H1 (cell line): ENCODE data around the gene HIGD2B. TPM values are rescaled to one million over a fixed set of nuclear protein-coding genes. Genes with fewer than 3 reads are reported as not detected.
"Not testable (repeated sequence)": the region's sequence is repeated elsewhere in the genome, so short reads cannot be mapped to it uniquely, and the experiment has no call there.

Experiments
- CTCF ChIA-PET: fragments of 300-600 bp; sonication (Branson Sonifier 250); formaldehyde crosslinking; loops from one replicate; lab custom pipeline; 2021; ENCODE audit not compliant: partially characterized antibody; lab: Charles Lee
- POLR2A ChIA-PET: fragments of 300-600 bp; sonication (Branson Sonifier 250); formaldehyde crosslinking; loops from one replicate; lab custom pipeline; 2021; ENCODE audit warnings: inconsistent platforms; ENCODE audit not compliant: partially characterized antibody; lab: Charles Lee
- DNase-seq, 2 experiments: peaks; one replicate each; pipeline versions ENCODE4 v3.0.0 to v3.0.0-alpha.2; 2010 to 2022; ENCODE audit warnings: low spot score in 2 of 2, low read depth in 1 of 2, mixed read lengths in 1 of 2
- FAIRE-seq: peaks from 2 replicates; lab custom pipeline; 2011; peaks lifted over from hg19 to GRCh38; lab: Jason Lieb, UNC
- H2AFZ ChIP-seq: 2 replicates; pipeline ENCODE4 v1.8.1; 2012; ENCODE audit warnings: low read length, inconsistent platforms
- H2AK5ac ChIP-seq: 2 replicates; pipeline ENCODE4 v1.6.1; 2013; ENCODE audit warnings: low read depth, low read length
- H2BK120ac ChIP-seq: replicated peaks from 2 replicates; pipeline ENCODE3; 2013; ENCODE audit warnings: low read depth, low read length, inconsistent platforms
- H2BK12ac ChIP-seq: 2 replicates; pipeline ENCODE4 v1.6.1; 2013; ENCODE audit warnings: low read depth, low read length
- H2BK15ac ChIP-seq: 2 replicates; pipeline ENCODE4 v1.6.1; 2013; ENCODE audit warnings: low read length
- H2BK20ac ChIP-seq: 2 replicates; pipeline ENCODE4 v1.6.1; 2013; ENCODE audit warnings: low read length
- H2BK5ac ChIP-seq: 2 replicates; pipeline ENCODE4 v1.6.1; 2013; ENCODE audit warnings: low read depth, low read length
- H3K14ac ChIP-seq: 2 replicates; pipeline ENCODE4 v1.6.1; 2013; ENCODE audit warnings: inconsistent platforms; ENCODE audit not compliant: insufficient read length
- H3K18ac ChIP-seq: 2 replicates; pipeline ENCODE4 v1.6.1; 2013; ENCODE audit warnings: low read length; ENCODE audit errors: extremely low read depth
- H3K23ac ChIP-seq: 2 replicates; pipeline ENCODE4 v1.6.1; 2013; ENCODE audit warnings: inconsistent platforms; ENCODE audit not compliant: insufficient read length
- H3K23me2 ChIP-seq: 2 replicates; pipeline ENCODE4 v1.6.1; 2013; ENCODE audit warnings: low read depth, low read length
- H3K27ac ChIP-seq: 2 replicates; pipeline ENCODE4 v1.6.1; 2011; ENCODE audit warnings: low read depth, low read length, inconsistent platforms
- H3K27me3 ChIP-seq, 4 experiments: replicated peaks in 1 of 4; 1 replicate in 1 of 4; 2 replicates in 3 of 4; pipeline versions ENCODE4 v1.6.1 to v1.8.1; 2011 to 2013; ENCODE audit warnings: low read length in 3 of 4, mild to moderate bottlenecking in 3 of 4, inconsistent platforms in 2 of 4, mixed read lengths in 2 of 4, moderate library complexity in 1 of 4; ENCODE audit not compliant: control insufficient read depth in 3 of 4, insufficient read depth in 3 of 4; ENCODE audit errors: extremely low read depth in 1 of 4
- H3K36me3 ChIP-seq, 4 experiments: 2 replicates each; pipeline versions ENCODE4 v1.6.1 to v1.8.1; 2011 to 2013; ENCODE audit warnings: mild to moderate bottlenecking in 4 of 4, low read length in 3 of 4, moderate library complexity in 2 of 4, control low read depth in 1 of 4, inconsistent platforms in 1 of 4; ENCODE audit not compliant: insufficient read depth in 4 of 4, control insufficient read depth in 2 of 4
- H3K4ac ChIP-seq: replicated peaks from 2 replicates; pipeline ENCODE3; 2013; ENCODE audit warnings: low read length, low read depth, mixed read lengths, inconsistent platforms; ENCODE audit not compliant: insufficient read length
- H3K4me1 ChIP-seq, 4 experiments: replicated peaks in 1 of 4; 1 replicate in 1 of 4; 2 replicates in 3 of 4; pipeline versions ENCODE4 v1.6.1 to v1.8.1; 2011 to 2013; ENCODE audit warnings: low read length in 3 of 4, inconsistent platforms in 2 of 4, mixed read lengths in 1 of 4; ENCODE audit not compliant: insufficient read depth in 4 of 4, control insufficient read depth in 3 of 4
- H3K4me2 ChIP-seq, 2 experiments: 2 replicates each; pipeline versions ENCODE4 v1.6.1 to v1.8.1; 2011 to 2013; ENCODE audit warnings: low read depth in 2 of 2, low read length in 2 of 2, control low read depth in 1 of 2, inconsistent platforms in 1 of 2, mild to moderate bottlenecking in 1 of 2; ENCODE audit not compliant: insufficient read depth in 1 of 2
- H3K4me3 ChIP-seq, 4 experiments: fragments of 200-600, 300-600 bp in 1 of 4; sonication (generic), shearing (Covaris generic), sonication (Bioruptor Twin) in 1 of 4; 2 replicates each; pipeline versions ENCODE4 v1.5.1 to v1.8.1; 2011 to 2016; ENCODE audit warnings: low read length in 4 of 4, low read depth in 3 of 4, control low read depth in 2 of 4, inconsistent platforms in 2 of 4, mild to moderate bottlenecking in 2 of 4, mixed read lengths in 1 of 4, moderate library complexity in 1 of 4; ENCODE audit not compliant: insufficient read depth in 2 of 4; ENCODE audit errors: extremely low read depth in 1 of 4
- H3K56ac ChIP-seq: replicated peaks from 2 replicates; pipeline ENCODE3; 2013; ENCODE audit warnings: low read depth, mild to moderate bottlenecking, mixed read lengths, low read length, inconsistent platforms; ENCODE audit not compliant: insufficient read length
- H3K79me1 ChIP-seq: 2 replicates; pipeline ENCODE4 v1.6.1; 2013; ENCODE audit warnings: low read depth, low read length, control low read depth
- H3K79me2 ChIP-seq, 2 experiments: 2 replicates each; pipeline versions ENCODE4 v1.6.1 to v1.8.1; 2012 to 2013; ENCODE audit warnings: low read length in 2 of 2, mild to moderate bottlenecking in 2 of 2, inconsistent platforms in 1 of 2; ENCODE audit not compliant: insufficient read depth in 2 of 2, control insufficient read depth in 1 of 2
- H3K9ac ChIP-seq, 4 experiments: replicated peaks in 1 of 4; 1 replicate in 1 of 4; 2 replicates in 3 of 4; pipeline versions ENCODE4 v1.6.1 to v1.8.1; 2011 to 2013; ENCODE audit warnings: low read depth in 3 of 4, low read length in 3 of 4, control low read depth in 2 of 4, mild to moderate bottlenecking in 2 of 4, moderate library complexity in 2 of 4, inconsistent platforms in 1 of 4; ENCODE audit errors: extremely low read depth in 1 of 4
- H3K9me3 ChIP-seq, 2 experiments: 2 replicates each; pipeline versions ENCODE4 v1.6.1 to v1.8.1; 2012 to 2013; ENCODE audit warnings: mild to moderate bottlenecking in 2 of 2, moderate library complexity in 2 of 2, control low read depth in 1 of 2, inconsistent platforms in 1 of 2, low read depth in 1 of 2, low read length in 1 of 2, mixed read lengths in 1 of 2; ENCODE audit not compliant: insufficient read depth in 2 of 2
- H4K20me1 ChIP-seq, 2 experiments: replicated peaks in 1 of 2; 2 replicates each; pipeline versions ENCODE3 to v1.8.1; 2011 to 2013; ENCODE audit warnings: inconsistent platforms in 2 of 2, low read length in 2 of 2, mild to moderate bottlenecking in 1 of 2; ENCODE audit not compliant: insufficient read depth in 2 of 2, control insufficient read depth in 1 of 2
- H4K5ac ChIP-seq: 2 replicates; pipeline ENCODE4 v1.6.1; 2013; ENCODE audit warnings: low read length, low read depth, mixed read lengths, inconsistent platforms; ENCODE audit not compliant: insufficient read length
- H4K8ac ChIP-seq: 2 replicates; pipeline ENCODE4 v1.8.0; 2013; ENCODE audit warnings: mild to moderate bottlenecking, moderate library complexity, low read length, inconsistent platforms; ENCODE audit not compliant: insufficient read depth; ENCODE audit errors: extremely low read depth
- H4K91ac ChIP-seq: replicated peaks from 2 replicates; pipeline ENCODE3; 2013; ENCODE audit warnings: low read length, mixed read lengths, inconsistent platforms; ENCODE audit not compliant: insufficient read length
- WGBS, 2 experiments: shearing (Covaris generic) in 1 of 2; methylation state at CpG; one replicate each; pipeline versions ENCODE4 v1.1.6 to v1.1.7; 2013 to 2015; ENCODE audit warnings: low lambda C conversion rate in 2 of 2, mixed read lengths in 2 of 2, inconsistent platforms in 1 of 2, low coverage in 1 of 2, missing lambda C conversion rate in 1 of 2; ENCODE audit not compliant: insufficient replicate concordance in 2 of 2, insufficient coverage in 1 of 2, insufficient read length in 1 of 2; ENCODE audit errors: extremely low coverage in 1 of 2, missing lambda C conversion rate in 1 of 2; 5-methylcytosine and 5-hydroxymethylcytosine counted together
- polyA plus RNA-seq, 7 experiments: library from polyadenylated mRNA; depleted of rRNA in 3 of 7; stranded (reverse) in 5 of 7; unstranded in 2 of 7; fragments of >200 nt in 5 of 7; fragments of 200-250 nt in 2 of 7; gene quantifications; 1 replicate in 5 of 7; 2 replicates in 1 of 7; 4 replicates in 1 of 7; pipeline versions ENCODE4 v1.2.1 to v1.2.3, GENCODE V29; 2011 to 2013; ENCODE audit warnings: missing spikeins in 2 of 7, mixed read lengths in 2 of 7
- small RNA-seq: library from polyadenylated mRNA; stranded (forward); fragments of <200 nt; extraction: miRNeasy Mini kit (QIAGEN cat#:217004); gene quantifications from one replicate; pipeline ENCODE3, GENCODE V24; 2013; ENCODE audit not compliant: insufficient read depth
- total RNA-seq: library from RNA; stranded (reverse); fragmentation: NEBNext Ultra II Directional; extraction: Animal tissue kit (Norgen Biotek cat#: 25700); gene quantifications from 2 replicates; pipeline ENCODE4 v1.2.1, GENCODE V29; 2021

HIGD2B gene
- total and polyA plus RNA-seq, 2 of the 8 experiments (the other 6 are each of a cell fraction or from before 2014, with no cell fraction given), result not detected

GRCh38 chr15:72626153-72626552 is 59.8 kb downstream of the HIGD2B start:
- H2BK120ac ChIP-seq, H3K36me3 ChIP-seq, H4K20me1 ChIP-seq, H3K27me3 ChIP-seq, H3K4me1 ChIP-seq, H3K79me1 ChIP-seq, H2BK5ac ChIP-seq, H2BK20ac ChIP-seq, H2BK12ac ChIP-seq, H3K18ac ChIP-seq, H3K4ac ChIP-seq, H3K9me3 ChIP-seq, H2AFZ ChIP-seq, H3K14ac ChIP-seq, H3K4me2 ChIP-seq, H3K79me2 ChIP-seq, H3K56ac ChIP-seq, FAIRE-seq, H4K8ac ChIP-seq, POLR2A ChIA-PET, H3K4me3 ChIP-seq, H3K23me2 ChIP-seq, H2BK15ac ChIP-seq, H3K9ac ChIP-seq, H3K23ac ChIP-seq, H4K91ac ChIP-seq, H2AK5ac ChIP-seq, H4K5ac ChIP-seq, DNase-seq, H3K27ac ChIP-seq: not testable (repeated sequence)
- CTCF ChIA-PET, result interaction anchor here (0.6 to 1.0 kb wide), 3 partner anchors 9 to 244 kb away, joined by 3 read pairs; no protein-coding TSS in a partner anchor
- WGBS, 2 experiments, result 89% methylated on average over 3 of the region's 3 CpGs; no CpG with 5 or more reads in 1 of the 2 experiments

Small RNA genes lying within 50 kb of the gene (small RNA-seq; reads per million reads assigned to genes)
- gene RN7SL853P, result not detected

Other genes starting within 250 kb of the HIGD2B start
- gene ARIH1, start 211.9 kb downstream of the HIGD2B start, total RNA-seq, result 169 and 179 TPM in 2 replicates
- 15.6 and 32.7 TPM in 2 replicates for gene ARIH1, start 211.9 kb downstream of the HIGD2B start, polyA plus RNA-seq (2011; rRNA removed)
- gene GOLGA6B, start 31.5 kb downstream of the HIGD2B start, total RNA-seq, result not detected in 2 replicates
- gene GOLGA6B, start 31.5 kb downstream of the HIGD2B start, polyA plus RNA-seq (2011; rRNA removed), result 0.06 and 0.09 TPM in 2 replicates
- gene BBS4, start within 50 bp of the HIGD2B start, total RNA-seq, result 24.1 and 24.3 TPM in 2 replicates
- 11.5 and 17.4 TPM in 2 replicates for gene BBS4, start within 50 bp of the HIGD2B start, polyA plus RNA-seq (2011; rRNA removed)
- gene ADPGK, start 97.6 kb upstream of the HIGD2B start, total RNA-seq, result 35.7 and 38.2 TPM in 2 replicates
- gene ADPGK, start 97.6 kb upstream of the HIGD2B start, polyA plus RNA-seq (2011; rRNA removed), result 32.2 and 36.6 TPM in 2 replicates